ENCODE results near the gene IPO9.
A peak's percentile ranks its signal among the peaks of the same experiment; 100 is the strongest.

Gene IPO9

GRCh38 chr1:201885531-201886075, 56.6 kb downstream of the IPO9 start:
- DNase-seq (ENCODE audit: extremely low spot score, insufficient read length, low read depth) (no peak), FAIRE-seq (no peak)

- FAIRE-seq: no peak
- DNase-seq (ENCODE audit: extremely low spot score, insufficient read length, low read depth): no peak
Observed at GRCh38 chr1:201886103-201886885, 57.3 kb downstream of the IPO9 start.

- DNase-seq (ENCODE audit: extremely low spot score, insufficient read length, low read depth) (no peak), FAIRE-seq (no peak)
Observed at GRCh38 chr1:201887116-201887866, 58.3 kb downstream of the IPO9 start.

GRCh38 chr1:201888282-201889089, 59.5 kb downstream of the IPO9 start, which contains the start of gene SHISA4:
Gene SHISA4 (plus strand): TSS chr1:201888898. CDS start chr1:201888995, 97 bp downstream.
- FAIRE-seq: no peak
- DNase-seq (ENCODE audit: extremely low spot score, insufficient read length, low read depth): no peak

GRCh38 chr1:201889090-201889968, 60.4 kb downstream of the IPO9 start:
- DNase-seq (ENCODE audit: extremely low spot score, insufficient read length, low read depth) (no peak), FAIRE-seq (no peak)

GRCh38 chr1:201890223-201890622, 61.3 kb downstream of the IPO9 start:
- FAIRE-seq: no peak
- DNase-seq (ENCODE audit: extremely low spot score, insufficient read length, low read depth): no peak

GRCh38 chr1:201890806-201891450, 62.0 kb downstream of the IPO9 start:
- FAIRE-seq: no peak

GRCh38 chr1:201891451-201892045, 62.6 kb downstream of the IPO9 start:
- FAIRE-seq (no peak), DNase-seq (ENCODE audit: extremely low spot score, insufficient read length, low read depth) (no peak)

More at GRCh38 chr1:201890806-201891450, 62.0 kb downstream of the IPO9 start:
- DNase-seq (ENCODE audit: extremely low spot score, insufficient read length, low read depth): no peak

- DNase-seq (ENCODE audit: extremely low spot score, insufficient read length, low read depth): no peak
Observed at GRCh38 chr1:201892211-201892610, 63.3 kb downstream of the IPO9 start.

GRCh38 chr1:201893431-201893830, 64.5 kb downstream of the IPO9 start:
- no peak for DNase-seq (ENCODE audit: extremely low spot score, insufficient read length, low read depth)
- no peak for FAIRE-seq

More at GRCh38 chr1:201892211-201892610, 63.3 kb downstream of the IPO9 start:
- FAIRE-seq: no peak

- DNase-seq (ENCODE audit: extremely low spot score, insufficient read length, low read depth): no peak
- FAIRE-seq: no peak
Observed at GRCh38 chr1:201894343-201895119, 65.6 kb downstream of the IPO9 start.

GRCh38 chr1:201895120-201895665, 66.2 kb downstream of the IPO9 start:
- DNase-seq (ENCODE audit: extremely low spot score, insufficient read length, low read depth) (no peak), FAIRE-seq (no peak)

- DNase-seq (ENCODE audit: extremely low spot score, insufficient read length, low read depth) (peak; percentile 68), FAIRE-seq (peak; percentile 98)
Observed at GRCh38 chr1:201895913-201896807, 67.2 kb downstream of the IPO9 start.

- DNase-seq (ENCODE audit: extremely low spot score, insufficient read length, low read depth) (no peak), FAIRE-seq (no peak)
Observed at GRCh38 chr1:201896951-201897391, 68.0 kb downstream of the IPO9 start.

GRCh38 chr1:201898240-201898894, 69.4 kb downstream of the IPO9 start:
- FAIRE-seq: no peak

GRCh38 chr1:201898992-201899391, 70.0 kb downstream of the IPO9 start:
- FAIRE-seq: no peak
- DNase-seq (ENCODE audit: extremely low spot score, insufficient read length, low read depth): no peak

More at GRCh38 chr1:201898240-201898894, 69.4 kb downstream of the IPO9 start:
- DNase-seq (ENCODE audit: extremely low spot score, insufficient read length, low read depth): no peak
